ENCODE measurements around the gene PCDHB11. TPM values are rescaled to one million over a fixed set of nuclear protein-coding genes. Genes with fewer than 3 reads are reported as not detected.
"Not testable (repeated sequence)": the region's sequence is repeated elsewhere in the genome, so short reads cannot be mapped to it uniquely, and the experiment has no call there.

PCDHB11 gene
- polyA plus RNA-seq, 1 experiment, result 0.25 TPM

DNA sequence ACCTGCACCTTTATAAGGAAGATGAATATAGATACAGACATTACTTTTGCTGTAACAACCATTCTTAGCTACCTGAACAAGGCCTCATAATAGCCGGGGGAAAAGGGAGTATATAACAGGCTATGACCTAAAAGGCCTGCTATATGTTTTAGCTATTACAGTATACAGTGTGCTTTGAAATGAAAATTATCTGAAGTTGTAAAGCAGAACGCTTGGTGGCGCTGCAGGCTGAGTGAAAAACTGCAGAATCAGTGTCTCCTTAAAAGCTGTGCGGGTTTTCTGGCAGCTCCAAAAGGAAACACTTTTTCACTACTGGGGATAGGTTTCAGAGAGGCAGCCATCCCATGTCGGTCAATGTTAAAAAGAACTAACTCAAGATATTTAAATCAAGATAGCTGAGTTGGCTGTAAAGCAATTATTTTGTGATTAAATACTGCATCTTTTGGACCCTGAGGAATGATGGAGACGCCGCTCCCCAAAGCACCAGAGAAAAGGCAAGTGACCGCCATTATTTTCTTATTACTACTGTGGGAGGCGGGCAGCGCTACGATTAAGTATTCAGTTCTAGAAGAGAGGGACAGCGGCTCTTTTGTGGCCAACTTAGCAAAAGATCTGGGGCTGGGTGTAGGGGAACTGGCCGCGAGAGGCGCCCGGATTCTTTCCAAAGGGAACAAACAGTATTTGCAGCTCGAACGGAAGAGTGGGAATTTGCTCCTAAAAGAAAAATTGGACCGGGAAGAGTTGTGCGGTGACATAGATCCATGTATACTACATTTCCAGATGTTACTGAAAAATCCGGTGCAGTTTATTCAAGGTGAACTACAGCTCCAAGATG is 43.7 kb upstream of the PCDHB11 start:
- H3K27ac ChIP-seq (ENCODE audit: low read depth, low read length), result no peak overlapping the region
- POLR2A ChIA-PET, result no interaction called here
- CTCF ChIA-PET, result interaction anchor here (0.5 kb wide), 1 partner anchor 91 kb away, joined by 5 read pairs; no protein-coding TSS in a partner anchor
- H3K4me3 ChIP-seq (ENCODE audit: low read depth, low read length), result no peak overlapping the region
- H3K9me3 ChIP-seq (ENCODE audit: control insufficient read depth, insufficient read depth, low read length), result peaks cover 43% of the 10 kb centered on the region
- no peak for TF ChIP-seq CTCF (IDR thresholded peaks at IDR 0.05; ENCODE audit: low read depth, low read length)
- DNase-seq (ENCODE audit: low read depth, low spot score), result no peak
- H3K27me3 ChIP-seq (ENCODE audit: control insufficient read depth, insufficient read depth, low read length), result no peaks in the 10 kb centered on the region

- H3K27me3 ChIP-seq (ENCODE audit: control insufficient read depth, insufficient read depth, low read length); CTCF ChIA-PET; POLR2A ChIA-PET; H3K4me3 ChIP-seq (ENCODE audit: low read depth, low read length); H3K27ac ChIP-seq (ENCODE audit: low read depth, low read length); DNase-seq (ENCODE audit: low read depth, low spot score): not testable (repeated sequence)
- peaks cover 29% of the 10 kb centered on the region for H3K9me3 ChIP-seq (ENCODE audit: control insufficient read depth, insufficient read depth, low read length)
These were observed 42.1 kb upstream of the PCDHB11 start for GRCh38 chr5:141157356-141157755.

- H3K27ac ChIP-seq (ENCODE audit: low read depth, low read length); H3K27me3 ChIP-seq (ENCODE audit: control insufficient read depth, insufficient read depth, low read length); H3K4me3 ChIP-seq (ENCODE audit: low read depth, low read length); CTCF ChIA-PET; DNase-seq (ENCODE audit: low read depth, low spot score); POLR2A ChIA-PET: not testable (repeated sequence)
- H3K9me3 ChIP-seq (ENCODE audit: control insufficient read depth, insufficient read depth, low read length), result peaks cover 28% of the 10 kb centered on the region
These were observed 41.5 kb upstream of the PCDHB11 start for GRCh38 chr5:141157901-141158300.

DNA sequence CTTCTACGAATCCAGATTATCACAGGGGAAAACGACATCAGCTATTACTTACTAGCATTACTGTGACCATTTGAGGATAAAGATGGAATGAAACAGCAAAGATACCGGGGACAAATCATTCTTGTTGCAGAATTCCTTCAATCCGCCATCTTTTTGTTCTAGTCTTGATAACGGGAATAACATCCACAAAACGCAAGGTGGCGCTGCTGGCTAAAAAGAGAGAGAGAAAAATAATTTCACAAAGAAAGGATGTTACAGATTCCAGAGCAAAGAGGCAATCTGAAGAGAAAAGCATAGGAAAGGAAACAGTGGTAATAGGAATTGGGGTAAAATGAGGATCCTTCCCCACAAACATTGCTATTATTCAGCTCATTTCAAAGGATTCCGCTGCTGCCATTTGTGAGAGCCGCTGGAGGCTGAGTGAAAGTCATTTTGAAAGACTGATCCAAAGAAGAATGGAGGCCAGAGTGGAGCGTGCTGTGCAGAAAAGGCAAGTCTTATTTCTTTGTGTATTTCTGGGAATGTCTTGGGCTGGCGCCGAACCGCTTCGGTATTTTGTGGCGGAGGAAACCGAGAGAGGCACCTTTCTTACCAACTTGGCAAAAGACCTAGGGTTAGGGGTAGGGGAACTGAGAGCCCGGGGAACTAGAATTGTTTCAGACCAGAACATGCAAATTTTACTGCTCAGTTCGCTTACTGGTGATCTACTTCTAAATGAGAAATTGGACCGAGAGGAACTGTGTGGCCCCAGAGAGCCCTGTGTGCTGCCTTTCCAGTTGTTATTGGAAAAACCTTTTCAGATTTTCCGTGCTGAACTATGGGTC is 26.8 kb upstream of the PCDHB11 start, which contains the start of gene PCDHB7:
Gene PCDHB7, plus strand, starts transcription at position 264 of the 824 bp plus-strand sequence. Its CDS starts 192 bp downstream, at position 456.
- peak; percentile 37; the same call in 1 of the 2 replicates for TF ChIP-seq CTCF (IDR thresholded peaks at IDR 0.05; ENCODE audit: low read depth, low read length)
- no peak within 1 kb of the TSS; the same call in 1 of the 2 replicates for H3K4me3 ChIP-seq (ENCODE audit: low read depth, low read length)
- ChIA-PET POLR2A (no interaction called here), CTCF (interaction anchor here (0.7 to 2.2 kb wide), 4 partner anchors 10 to 395 kb away, joined by 3 to 13 read pairs (median 6); partner anchors contain the start of genes PCDHB11 and PCDHB16)
- no peak for DNase-seq (ENCODE audit: low read depth, low spot score)
- no peak within 1 kb of the TSS for H3K27ac ChIP-seq (ENCODE audit: low read depth, low read length)
- H3K27me3 ChIP-seq (ENCODE audit: control insufficient read depth, insufficient read depth, low read length), result no peaks in the 10 kb centered on the region
- H3K9me3 ChIP-seq (ENCODE audit: control insufficient read depth, insufficient read depth, low read length), result peaks cover 16% of the 10 kb centered on the region

- H3K27ac ChIP-seq (ENCODE audit: low read depth, low read length); H3K27me3 ChIP-seq (ENCODE audit: control insufficient read depth, insufficient read depth, low read length); POLR2A ChIA-PET; CTCF ChIA-PET; H3K4me3 ChIP-seq (ENCODE audit: low read depth, low read length); DNase-seq (ENCODE audit: low read depth, low spot score): not testable (repeated sequence)
- H3K9me3 ChIP-seq (ENCODE audit: control insufficient read depth, insufficient read depth, low read length), result peaks cover 21% of the 10 kb centered on the region
These were observed 24.9 kb upstream of the PCDHB11 start for GRCh38 chr5:141174291-141175104.

GRCh38 chr5:141175933-141176332 is 23.5 kb upstream of the PCDHB11 start:
- no peak for TF ChIP-seq CTCF (IDR thresholded peaks at IDR 0.05; ENCODE audit: low read depth, low read length)
- Histone ChIP-seq H3K27ac (ENCODE audit: low read depth, low read length) (no peak overlapping the region), H3K4me3 (ENCODE audit: low read depth, low read length) (no peak overlapping the region), H3K9me3 (ENCODE audit: control insufficient read depth, insufficient read depth, low read length) (peaks cover 26% of the 10 kb centered on the region), H3K27me3 (ENCODE audit: control insufficient read depth, insufficient read depth, low read length) (no peaks in the 10 kb centered on the region)
- no peak for DNase-seq (ENCODE audit: low read depth, low spot score)
- CTCF ChIA-PET, result no interaction called here
- POLR2A ChIA-PET, result no interaction called here

DNA sequence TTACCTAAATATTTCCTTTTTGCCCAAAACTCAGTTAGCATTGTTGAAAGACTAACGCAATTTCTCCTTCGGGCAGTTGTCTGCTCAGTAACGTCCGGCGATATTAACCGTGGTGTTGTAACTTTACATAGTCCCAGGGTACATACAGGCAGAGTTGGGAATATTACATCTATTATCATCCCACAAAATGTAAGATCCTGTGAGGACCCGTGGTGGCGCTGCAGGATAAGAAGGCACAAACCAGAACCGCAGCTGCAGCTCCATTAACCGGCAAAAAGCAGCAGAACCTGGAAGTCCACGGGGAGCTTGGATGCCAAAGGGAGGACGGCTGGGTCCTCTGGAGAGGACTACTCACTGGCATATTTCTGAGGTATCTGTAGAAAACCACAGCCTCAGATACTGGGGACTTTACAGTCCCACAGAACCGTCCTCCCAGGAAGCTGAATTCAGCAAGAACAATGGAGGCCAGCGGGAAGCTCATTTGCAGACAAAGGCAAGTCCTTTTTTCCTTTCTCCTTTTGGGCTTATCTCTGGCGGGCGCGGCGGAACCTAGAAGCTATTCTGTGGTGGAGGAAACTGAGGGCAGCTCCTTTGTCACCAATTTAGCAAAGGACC is 21.7 kb upstream of the PCDHB11 start, which contains the start of gene PCDHB8:
Gene PCDHB8, plus strand, starts transcription at position 214 of the 615 bp plus-strand sequence. Its CDS starts 245 bp downstream, at position 459.
- DNase-seq (ENCODE audit: low read depth, low spot score); POLR2A ChIA-PET; H3K27me3 ChIP-seq (ENCODE audit: control insufficient read depth, insufficient read depth, low read length); H3K27ac ChIP-seq (ENCODE audit: low read depth, low read length); H3K4me3 ChIP-seq (ENCODE audit: low read depth, low read length): not testable (repeated sequence)
- H3K9me3 ChIP-seq (ENCODE audit: control insufficient read depth, insufficient read depth, low read length), result peaks cover 26% of the 10 kb centered on the region
- CTCF ChIA-PET, result interaction anchor here (1.4 kb wide), 1 partner anchor 386 kb away, joined by 5 read pairs; no protein-coding TSS in a partner anchor

DNA sequence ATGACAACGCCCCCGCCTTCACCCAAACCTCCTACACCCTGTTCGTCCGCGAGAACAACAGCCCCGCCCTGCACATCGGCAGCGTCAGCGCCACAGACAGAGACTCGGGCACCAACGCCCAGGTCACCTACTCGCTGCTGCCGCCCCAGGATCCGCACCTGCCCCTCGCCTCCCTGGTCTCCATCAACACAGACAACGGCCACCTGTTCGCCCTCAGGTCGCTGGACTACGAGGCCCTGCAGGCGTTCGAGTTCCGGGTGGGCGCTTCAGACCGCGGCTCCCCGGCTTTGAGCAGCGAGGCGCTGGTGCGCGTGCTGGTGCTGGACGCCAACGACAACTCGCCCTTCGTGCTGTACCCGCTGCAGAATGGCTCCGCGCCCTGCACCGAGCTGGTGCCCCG is 20.1 kb upstream of the PCDHB11 start:
- CTCF ChIA-PET; H3K27ac ChIP-seq (ENCODE audit: low read depth, low read length); H3K4me3 ChIP-seq (ENCODE audit: low read depth, low read length); DNase-seq (ENCODE audit: low read depth, low spot score); POLR2A ChIA-PET; H3K27me3 ChIP-seq (ENCODE audit: control insufficient read depth, insufficient read depth, low read length): not testable (repeated sequence)
- peaks cover 25% of the 10 kb centered on the region for H3K9me3 ChIP-seq (ENCODE audit: control insufficient read depth, insufficient read depth, low read length)

Measured in AG04450 (cell line).